ENCODE results near the gene TIMD4.
"Not testable (repeated sequence)": the region's sequence is repeated elsewhere in the genome, so short reads cannot be mapped to it uniquely, and the experiment has no call there.

TIMD4 gene

DNA sequence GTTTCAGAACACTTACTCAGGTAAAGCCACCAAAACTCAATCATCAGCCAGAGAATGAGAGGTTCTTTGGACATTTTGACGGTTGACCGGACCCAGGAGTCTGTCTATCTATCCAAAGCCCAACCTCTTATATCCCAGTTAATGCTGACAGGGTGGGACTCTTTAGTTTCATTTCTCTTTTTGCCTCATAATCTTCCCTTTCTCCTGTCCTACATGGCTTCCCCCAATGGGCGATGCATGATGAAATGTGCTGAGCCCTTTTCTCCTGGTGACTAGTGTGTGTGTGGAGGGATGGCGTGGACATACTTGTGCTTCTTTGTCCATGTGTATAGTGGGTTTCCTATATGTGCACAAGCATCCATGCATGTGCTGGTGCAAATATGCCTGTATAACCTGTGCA, at the start of gene TIMD4:
Gene TIMD4 (minus strand): TSS at position 102 of the 400 bp plus-strand sequence. CDS start 28 bp downstream, at position 74.
- no peak for DNase-seq

DNA sequence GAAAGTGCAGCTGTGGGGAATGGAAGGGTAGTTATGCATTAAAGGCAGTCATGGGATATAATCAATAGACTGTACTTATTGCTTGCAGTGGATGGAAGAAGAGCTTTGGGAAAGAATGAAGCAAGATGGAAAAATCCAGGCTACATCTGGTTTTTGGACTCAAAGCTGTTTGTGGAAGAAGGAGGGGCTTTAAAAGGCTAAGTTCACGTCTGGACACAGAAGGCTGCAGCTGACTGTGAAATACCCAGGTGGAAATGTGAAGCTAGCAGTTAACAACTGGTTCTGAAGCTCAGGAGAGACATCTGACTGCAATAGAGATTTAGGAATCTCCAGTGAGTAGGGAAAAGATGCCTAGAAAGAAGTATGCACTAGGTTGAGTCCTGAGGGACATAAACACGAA, 43.2 kb upstream of the TIMD4 start:
- DNase-seq: no peak

DNA sequence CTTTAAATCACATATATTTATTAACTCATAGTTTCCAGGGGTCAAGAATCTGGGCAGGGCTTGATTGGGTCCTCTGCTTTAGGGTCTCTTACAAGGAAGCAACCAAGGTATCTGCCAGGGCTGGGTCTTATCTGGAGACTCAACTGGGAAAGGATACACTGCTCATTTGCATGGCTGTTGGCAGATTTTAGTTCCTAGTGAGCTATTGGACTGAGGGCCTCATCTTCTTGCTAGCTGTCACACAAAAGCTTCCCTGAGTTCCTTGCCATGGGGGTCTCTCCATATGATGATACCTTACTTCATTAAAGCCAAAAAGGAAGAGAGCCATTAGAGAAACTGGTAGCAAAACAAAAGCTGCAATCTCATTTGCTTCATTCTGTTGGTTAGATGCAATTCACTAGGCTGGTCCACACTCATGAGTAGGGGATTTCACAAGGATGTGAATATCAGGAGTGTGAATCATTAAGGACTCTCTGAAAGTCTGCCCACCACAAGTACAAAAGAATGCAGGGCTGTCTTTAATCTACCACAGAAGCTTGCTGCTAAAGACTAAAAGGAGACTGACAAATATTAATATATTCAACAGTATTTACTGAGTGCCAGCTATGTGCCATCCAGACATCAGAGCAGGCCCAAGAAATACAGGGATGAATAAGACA, 42.0 kb upstream of the TIMD4 start:
- DNase-seq: no peak

DNA sequence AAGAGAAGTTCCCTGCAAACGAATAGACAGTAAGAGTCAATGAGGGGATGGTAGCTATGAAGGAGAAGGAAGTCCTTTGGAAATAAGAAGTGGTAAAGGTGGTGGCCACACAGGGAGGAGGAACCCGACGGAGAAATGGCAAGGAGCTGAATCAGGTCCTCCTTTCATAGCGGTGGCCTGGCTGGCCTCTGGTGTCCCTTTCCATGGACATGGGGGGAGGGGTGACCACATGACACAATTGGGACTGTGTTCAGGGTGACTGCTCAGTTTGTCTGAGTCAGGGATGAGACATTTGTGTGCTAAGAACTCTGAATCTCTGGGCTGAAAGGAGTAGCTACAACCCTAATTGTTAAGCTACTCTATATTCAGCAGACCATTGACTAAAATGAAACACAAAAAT, 28.7 kb upstream of the TIMD4 start:
- DNase-seq: no peak

DNA sequence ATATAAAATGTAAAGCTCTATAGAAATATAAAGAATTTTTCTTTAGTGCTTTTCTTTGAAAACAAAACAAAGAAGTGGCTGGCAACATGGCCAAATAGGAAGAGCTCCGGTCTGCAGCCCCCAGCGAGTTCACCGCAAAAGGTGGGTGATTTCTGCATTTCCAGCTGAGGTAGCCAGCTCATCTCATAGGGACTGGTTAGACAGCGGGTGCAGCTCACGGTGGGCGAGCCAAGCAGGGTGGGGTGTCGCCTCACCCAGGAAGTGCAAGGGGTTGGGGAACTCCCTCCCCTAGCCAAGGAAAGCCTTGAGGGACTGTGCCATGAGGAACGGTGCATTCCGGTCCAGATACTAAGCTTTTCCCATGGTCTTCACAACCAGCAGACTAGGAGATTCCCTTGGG, 21.0 kb upstream of the TIMD4 start:
- DNase-seq: no peak

DNA sequence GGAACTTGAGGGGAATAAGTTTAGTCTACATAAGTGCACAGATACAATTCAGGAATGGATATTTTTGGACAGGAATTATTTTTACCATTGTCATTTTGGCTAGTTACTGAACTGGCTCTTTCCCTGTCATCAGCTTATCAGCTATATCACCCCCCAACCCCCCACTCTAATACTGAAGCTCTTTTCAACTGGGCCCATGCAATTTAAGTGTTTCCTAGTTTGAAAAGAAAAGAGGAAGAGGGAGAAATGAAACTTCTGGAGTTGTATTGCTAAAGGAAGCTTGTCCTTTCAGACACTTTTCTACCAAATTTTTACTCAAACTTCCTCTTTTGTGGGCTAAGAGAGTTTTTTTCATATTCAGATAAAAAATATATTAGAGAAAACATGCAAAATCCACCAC, 18.5 kb upstream of the TIMD4 start:
- no peak for DNase-seq

DNA sequence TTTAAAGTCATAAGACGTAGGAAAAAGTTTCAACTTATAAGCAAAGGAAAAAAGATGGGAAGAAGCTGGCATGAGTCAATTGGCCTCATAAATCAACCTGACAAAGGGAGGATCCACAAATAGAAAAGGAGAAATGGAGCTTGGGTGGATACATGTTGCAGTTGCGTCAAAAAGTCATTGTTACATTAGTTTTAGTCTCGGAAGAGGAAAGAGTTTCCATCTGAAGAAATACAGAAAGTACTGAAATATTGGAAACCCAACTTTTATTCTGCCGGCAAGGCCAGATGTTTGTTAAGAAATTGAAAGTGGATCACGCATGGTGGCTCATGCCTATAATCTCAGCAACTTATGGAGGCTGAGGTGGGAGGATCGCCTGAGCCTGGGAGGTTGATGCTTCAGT, 11.3 kb upstream of the TIMD4 start:
- no peak for DNase-seq

DNA sequence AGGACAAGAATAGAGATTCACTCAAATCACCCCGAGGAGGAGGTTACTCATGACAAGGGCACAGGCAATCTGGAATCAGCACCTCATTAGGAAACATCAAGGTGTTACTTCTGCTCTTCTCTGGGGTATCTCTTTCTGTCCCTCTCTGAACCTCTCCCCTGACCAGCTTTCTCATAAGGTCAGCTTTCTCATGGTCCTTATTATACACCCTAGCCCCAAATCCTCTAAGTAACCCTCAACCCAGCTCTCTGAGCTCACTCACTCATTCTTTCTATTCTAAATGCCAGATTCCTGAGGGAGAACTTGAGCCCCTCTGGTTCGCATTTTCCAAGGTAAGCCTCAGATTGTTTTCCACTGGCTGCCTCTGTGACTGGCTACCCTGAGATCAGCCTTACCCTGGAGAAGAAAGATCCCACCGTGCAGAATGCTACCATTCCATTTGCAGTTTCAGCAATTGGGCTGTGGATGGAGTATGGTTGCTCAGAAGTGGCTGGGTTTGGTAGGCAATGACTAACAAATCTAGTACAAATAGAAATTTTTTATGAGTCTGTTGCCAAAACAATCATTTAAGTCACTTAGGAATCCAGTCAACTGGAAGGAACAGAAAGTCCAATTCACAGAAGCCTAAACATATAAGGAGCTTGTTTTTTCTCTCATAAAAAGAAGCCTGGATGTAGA, 9.0 kb upstream of the TIMD4 start:
- no peak for DNase-seq

DNA sequence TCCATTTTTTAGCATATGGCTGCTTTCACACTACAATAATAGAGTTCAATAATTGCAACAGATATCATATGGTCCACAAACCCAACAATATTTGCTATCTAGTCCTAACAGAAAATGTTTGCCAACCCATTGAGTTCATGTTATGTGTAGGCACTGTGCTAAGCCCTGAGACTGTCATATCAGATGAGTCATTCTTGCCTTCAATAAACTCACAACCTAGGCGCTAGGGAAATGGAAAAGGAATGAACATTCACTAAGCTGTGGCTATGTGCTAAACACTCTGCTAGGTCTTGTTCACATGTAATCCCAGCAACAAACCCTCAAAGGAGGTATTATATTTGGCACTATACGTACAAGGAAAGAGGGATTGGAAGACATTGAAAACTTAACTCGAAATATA, 8.4 kb upstream of the TIMD4 start:
- no peak for DNase-seq

DNA sequence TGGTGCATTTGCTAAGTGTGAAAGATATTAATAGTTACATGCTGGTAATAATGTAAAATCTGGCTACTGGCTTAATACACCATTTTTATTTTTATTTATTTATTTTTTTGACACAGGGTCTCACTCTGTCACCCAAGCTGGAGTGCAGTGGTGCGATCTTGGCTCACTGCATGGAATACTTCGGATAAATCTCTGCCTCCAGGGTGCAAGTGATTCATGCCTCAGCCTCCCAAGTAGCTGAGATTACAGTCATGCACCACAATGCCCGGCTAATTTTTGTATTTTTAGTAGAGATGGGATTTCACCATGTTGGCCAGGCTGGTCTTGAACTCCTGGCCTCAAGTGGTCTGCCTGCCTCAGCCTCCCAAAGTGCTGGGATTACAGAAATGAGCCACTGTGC, 4.4 kb upstream of the TIMD4 start:
- not testable (repeated sequence) for DNase-seq

DNA sequence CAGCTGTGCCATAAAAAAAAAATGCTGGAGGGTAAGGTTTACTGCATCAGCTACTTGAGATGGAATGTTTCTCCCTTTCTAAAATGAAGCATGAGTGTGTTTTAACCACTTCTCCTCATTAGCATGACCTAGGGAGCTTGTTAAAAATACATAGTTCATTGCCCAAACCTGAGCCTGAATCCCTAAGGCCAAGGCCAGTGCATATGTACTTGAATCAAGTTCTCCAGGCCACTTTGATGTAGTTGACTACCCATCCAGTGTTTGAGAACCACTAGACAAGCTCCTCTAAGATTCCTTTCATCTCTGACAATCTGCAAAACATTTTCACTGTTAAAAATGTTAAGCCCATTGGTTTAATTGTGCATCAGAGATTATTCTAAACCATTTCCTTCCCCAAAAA, 6.7 kb downstream of the TIMD4 start:
- no peak for DNase-seq

DNA sequence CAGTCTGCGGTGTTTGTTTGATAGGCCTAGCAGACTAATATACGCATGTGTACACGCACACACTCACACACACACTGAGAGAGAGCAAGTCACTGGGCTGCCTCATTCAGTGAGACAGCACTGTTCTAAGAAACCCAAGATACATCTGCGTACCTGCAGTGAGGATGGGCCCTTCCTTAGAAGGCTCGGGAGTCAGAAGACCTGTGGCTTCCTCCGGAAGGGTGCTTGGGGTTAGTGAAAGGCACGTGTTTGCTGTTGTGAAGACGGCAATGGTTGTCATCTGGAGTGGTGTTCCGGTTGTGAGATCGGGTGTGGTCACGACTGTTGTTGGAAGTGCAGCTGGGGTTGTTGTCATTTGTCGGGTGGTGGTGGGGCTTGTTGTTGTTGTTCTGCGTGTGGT, 11.7 kb downstream of the TIMD4 start:
- no peak for DNase-seq

DNA sequence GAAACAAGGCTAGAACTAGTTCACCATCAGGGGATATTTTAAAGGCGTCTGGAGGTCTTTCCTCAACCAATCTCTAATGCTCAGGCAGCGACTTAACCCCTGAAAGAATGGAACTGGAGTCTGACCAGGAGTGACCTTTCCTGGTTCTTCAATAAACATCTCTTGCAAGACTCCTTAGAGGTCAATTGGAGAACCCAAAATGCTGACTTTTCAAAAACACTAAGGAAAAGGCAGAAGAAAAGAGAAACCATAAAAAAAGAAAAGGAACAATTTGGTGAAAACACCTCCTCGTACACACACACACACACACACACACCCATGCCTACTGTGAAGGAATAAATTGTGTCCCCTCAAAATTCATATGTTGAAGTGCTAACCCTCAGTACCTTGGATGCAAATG, 12.3 kb downstream of the TIMD4 start:
- no peak for DNase-seq

DNA sequence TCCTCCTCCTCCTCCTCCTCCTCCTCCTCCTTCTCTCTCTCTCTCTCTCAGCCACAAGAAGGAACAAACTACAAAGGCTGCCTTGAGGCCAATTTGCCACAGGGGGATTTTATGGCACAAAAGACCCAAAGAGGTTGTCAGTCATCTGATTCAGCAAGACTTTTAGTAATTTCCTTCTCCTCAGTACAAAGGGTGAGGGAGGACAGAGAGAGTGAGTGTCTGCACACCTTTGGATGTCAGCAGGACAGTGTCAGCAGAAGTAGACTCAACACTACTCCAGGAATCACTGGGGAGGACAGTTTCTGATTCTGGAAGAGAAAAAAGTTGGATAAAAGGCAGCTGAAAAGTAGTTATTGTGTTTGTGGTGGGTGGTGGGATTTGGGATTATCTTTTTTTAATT, 13.6 kb downstream of the TIMD4 start:
- DNase-seq: no peak

DNA sequence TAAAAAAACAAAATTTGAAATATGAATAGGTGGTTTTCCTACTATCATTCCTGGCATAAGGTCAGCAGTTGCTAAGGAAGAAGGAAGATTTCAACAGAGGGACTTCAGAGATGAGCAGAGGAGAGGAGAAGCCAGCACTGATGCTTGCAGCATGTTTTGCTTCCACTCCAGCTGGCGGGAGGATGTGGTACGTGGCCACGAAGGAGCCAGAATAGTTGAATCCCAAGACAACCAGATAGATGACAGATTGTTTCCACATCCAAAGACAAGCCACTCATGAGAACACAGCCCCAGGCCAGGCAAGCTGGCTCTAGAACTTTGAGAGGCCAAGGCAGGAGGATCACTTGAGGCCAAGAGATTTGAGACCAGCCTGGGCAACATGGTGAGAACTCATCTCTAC, 15.1 kb downstream of the TIMD4 start:
- DNase-seq: no peak

DNA sequence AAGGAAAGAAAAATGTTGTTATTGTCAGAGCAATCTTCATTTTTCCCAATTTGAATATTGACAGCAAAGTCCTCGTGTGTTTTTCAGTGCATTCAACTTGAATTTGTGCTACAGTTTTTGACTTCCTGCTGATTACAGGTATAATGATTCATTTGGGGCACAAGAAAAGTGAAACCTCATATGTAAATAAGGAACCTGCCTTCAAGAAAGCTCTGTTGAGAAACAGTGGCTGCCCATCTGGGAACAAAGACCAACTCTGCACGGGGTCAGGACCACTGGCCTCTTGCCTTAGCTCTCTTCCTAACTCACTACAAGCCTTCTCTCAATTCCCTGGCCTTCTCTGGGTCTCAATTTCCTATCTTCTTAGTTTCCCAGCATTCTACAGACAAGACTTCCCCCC, 21.0 kb downstream of the TIMD4 start:
- no peak for DNase-seq

DNA sequence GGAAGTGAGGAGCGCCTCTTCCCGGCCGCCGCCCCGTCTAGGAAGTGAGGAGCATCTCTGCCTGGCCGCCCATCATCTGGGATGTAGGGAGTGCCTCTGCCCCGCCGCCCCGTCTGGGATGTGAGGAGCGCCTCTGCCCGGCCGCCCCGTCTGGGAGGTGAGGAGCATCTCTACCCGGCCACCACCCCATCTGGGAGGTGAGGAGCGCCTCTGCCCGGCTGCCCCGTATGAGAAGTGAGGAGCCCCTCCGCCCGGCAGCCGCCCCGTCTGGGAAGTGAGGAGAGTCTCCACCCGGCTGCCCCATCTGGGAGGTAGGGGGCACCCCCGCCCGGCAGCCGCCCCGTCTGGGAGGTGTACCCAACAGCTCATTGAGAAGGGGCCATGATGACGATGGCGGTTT, 22.6 kb downstream of the TIMD4 start:
- not testable (repeated sequence) for DNase-seq

DNA sequence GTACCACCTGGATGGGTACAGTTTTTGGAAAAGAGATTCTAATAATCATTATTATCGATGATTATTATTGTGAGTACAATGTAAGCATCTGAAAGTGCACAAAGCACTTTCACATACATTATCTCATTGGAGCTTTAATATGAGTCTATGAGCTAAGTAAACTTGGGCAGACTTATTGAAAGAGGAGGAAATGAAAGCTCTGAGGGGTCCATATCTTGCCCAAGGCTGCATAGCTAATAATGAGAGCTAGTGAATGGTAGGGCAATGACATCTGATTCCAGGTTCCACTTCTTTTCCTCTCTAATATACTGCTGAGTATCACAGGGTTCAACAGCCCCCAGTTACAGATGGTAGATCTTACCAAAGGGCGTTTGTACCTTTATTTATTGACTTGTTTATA, 26.1 kb downstream of the TIMD4 start:
- no peak for DNase-seq

DNA sequence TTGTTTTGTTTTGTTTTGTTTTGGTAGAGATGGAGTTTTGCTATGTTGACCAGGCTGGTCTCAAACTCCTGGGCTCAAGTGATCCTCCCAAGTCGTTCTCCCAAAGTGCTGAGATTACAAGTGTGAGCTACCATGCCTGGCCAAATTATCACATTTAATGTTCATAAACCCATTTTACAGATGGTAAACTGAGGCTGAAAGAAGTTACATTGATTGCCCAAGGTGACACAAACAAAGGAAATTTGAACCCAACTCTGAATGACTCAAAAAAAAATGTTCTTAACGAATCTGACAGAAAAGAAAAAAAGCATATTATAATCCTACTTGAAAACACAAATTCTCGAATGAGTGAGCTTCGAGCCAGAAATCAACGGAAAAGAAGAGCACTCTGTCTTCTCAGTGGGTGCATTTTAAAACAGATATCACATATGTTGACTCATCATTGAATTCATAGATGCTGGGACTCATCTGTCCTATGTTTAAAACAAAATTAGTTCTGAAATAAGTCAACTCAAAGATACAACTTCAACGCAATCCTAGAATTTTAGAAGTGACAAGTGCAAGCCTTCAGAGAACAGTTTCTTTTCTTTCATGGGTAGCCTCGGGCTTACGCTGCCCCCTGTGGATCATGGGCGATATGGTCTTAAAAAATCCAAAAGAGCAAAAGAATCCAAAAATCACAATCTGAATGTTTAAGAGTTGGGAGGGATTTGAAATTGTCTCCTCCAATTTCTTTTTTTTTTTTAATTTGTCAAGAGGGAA, 28.4 kb downstream of the TIMD4 start:
- no peak for DNase-seq

DNA sequence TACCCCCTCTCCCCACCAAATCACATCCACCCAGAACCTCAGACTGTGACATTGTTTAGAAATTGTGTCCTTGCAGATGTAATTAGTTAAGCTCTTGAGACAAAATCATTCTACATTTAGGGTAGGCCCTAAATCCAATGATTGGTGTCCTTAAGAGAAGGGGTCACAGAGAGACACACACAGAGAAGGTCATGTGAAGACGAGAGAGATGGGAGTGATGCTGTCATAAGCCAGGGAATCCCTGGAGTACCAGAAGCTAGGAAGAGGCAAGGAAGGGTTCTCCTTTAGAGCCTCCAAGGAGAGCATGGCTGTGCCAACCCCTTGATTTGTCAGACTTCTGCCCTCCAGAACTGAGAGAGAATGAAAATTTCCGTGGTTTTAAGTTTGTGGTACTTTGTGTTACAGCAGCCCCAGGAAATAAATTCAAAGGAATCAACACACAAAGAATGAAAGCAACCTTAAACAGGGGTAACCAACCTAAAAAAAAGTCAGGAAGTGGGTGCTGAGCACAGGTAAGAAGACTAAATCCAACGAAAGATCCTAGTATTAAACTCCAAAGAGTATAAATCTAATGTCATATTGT, 33.6 kb downstream of the TIMD4 start:
- DNase-seq: no peak

DNA sequence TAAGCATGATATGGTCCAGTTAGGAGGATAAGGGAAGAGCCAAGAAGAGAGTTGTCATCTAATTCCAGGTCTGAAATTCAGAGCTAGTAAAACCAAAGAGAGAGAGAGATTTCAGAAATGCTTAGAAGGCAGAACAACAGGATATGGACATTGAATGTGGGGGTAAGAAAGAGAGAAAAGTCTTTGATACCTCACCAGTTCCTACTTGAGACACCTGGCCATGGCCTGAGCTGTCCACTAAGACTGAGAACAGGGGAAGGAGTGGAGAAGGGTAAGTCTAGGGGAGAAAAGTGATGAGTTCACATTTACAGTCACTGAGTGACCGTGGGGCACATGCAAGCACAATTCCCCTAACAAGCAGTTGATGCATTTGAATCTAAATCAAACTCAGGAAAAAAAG, 35.5 kb downstream of the TIMD4 start:
- DNase-seq: no peak

DNA sequence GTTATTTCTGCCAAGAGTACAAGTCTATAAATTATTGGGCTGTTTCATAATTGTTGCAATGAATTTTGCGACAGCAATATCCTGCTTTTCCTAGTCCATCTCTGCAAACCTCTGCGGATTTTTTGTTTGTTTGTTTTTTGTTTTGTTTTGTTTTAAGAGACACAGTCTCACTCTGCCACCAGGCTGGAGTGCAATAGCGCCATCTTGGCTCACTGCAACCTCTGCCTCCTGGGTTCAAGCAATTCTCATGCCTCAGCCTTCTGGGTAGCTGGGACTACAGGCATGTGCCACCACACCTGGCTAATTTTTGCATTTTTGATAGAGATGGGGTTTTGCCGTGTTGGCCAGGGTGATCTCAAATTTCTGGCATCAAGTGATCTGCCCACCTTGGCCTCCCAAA, 37.3 kb downstream of the TIMD4 start:
- not testable (repeated sequence) for DNase-seq

DNA sequence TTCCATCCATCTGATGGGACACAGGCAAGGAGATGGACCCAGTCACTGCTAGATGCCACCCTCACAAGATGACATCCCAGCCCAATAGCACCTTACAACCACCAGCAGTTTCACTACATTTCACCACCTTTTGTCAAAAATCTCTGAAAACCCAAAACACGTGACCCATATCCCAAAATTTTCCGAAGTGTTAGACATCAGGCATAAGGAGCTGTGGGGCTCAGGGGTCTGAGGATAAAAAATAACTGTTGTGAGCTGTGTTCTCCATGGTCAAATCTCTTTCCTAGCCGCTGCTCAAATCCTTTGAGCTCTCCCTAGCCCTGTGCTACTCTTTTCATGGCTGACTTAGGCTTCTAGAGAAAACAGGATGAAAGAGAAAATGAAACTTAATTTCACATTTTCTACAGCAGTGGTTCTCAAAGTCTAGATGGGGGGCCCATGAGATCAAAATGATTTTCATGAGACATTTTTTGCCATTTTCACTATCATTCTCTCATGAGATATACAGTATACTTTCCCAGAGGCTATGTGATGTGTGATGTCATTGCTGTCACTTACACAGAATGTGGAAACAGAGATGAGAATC, 40.7 kb downstream of the TIMD4 start:
- DNase-seq: no peak

Data from NCI-H226 (cell line).